Right cardiac atrium (tissue), 5 donors: ENCODE measurements around the gene RSPRY1. TPM values are rescaled to one million over a fixed set of nuclear protein-coding genes. Genes with fewer than 3 reads are reported as not detected.
"Not testable (repeated sequence)": the region's sequence is repeated elsewhere in the genome, so short reads cannot be mapped to it uniquely, and the experiment has no call there.

Source experiments
- ATAC-seq, 2 donors: fragments of 200-7000 bp; cut with Tn5 transposase; one replicate each; pipeline versions ENCODE4 v1.8.0 to v1.9.1; 2020; ENCODE audit warnings: moderate library complexity in 2 of 2, mild to moderate bottlenecking in 1 of 2
- DNase-seq, 3 donors: peaks; one replicate each; pipeline ENCODE4 v3.0.0-alpha.2; 2020
- H3K27ac ChIP-seq: one replicate; pipeline ENCODE4 v1.5.1; 2013; ENCODE audit warnings: mild to moderate bottlenecking, low read length, control low read depth, moderate library complexity
- H3K27me3 ChIP-seq: one replicate; pipeline ENCODE4 v1.6.1; 2013; ENCODE audit not compliant: control insufficient read depth, insufficient read depth
- H3K4me1 ChIP-seq: one replicate; pipeline ENCODE4 v1.6.1; 2013; ENCODE audit warnings: low read length; ENCODE audit not compliant: control insufficient read depth, insufficient read depth
- H3K4me3 ChIP-seq: one replicate; pipeline ENCODE4 v1.5.1; 2013; ENCODE audit warnings: low read length, control low read depth
- H3K9me3 ChIP-seq: one replicate; pipeline ENCODE4 v1.6.1; 2013; ENCODE audit warnings: low read length; ENCODE audit not compliant: control insufficient read depth
- WGBS: extraction: QIAGEN DNeasy Blood & Tissue Kit; methylation state at CpG from one replicate; pipeline ENCODE4 v1.1.7; 2013; 5-methylcytosine and 5-hydroxymethylcytosine counted together
- intact Hi-C, 4 donors: fragments of 100-400 bp; cut with DNase I; formaldehyde crosslinking; loops; one replicate each; pipeline versions ENCODE4 v1.11.0 to v1.14.0; 2022 to 2023
- polyA plus RNA-seq: library from polyadenylated mRNA; stranded (reverse); fragments of 200-250 nt; gene quantifications from one replicate; pipeline ENCODE4 v1.2.3, GENCODE V29; 2013
- total RNA-seq, 4 donors: library from RNA; stranded (reverse); fragmentation: NEBNext Ultra II Directional; extraction: Animal tissue kit (Norgen Biotek cat#: 25700); gene quantifications; one replicate each; pipeline ENCODE4 v1.2.1, GENCODE V29; 2021
- donor health status: healthy with polysubstance abuse.
- donor health status: DM: no; HTN: yes; CAD: no.
- donor health status: DM: no; HTN: no; CAD: no.
- donor health status: DM: no; HTN: yes; CAD: no; lungs with severe emphysema.
- donor health status: DM: yes; HTN: yes; CAD: no.

RSPRY1 gene
- total and polyA plus RNA-seq, 5 donors: 7.3 to 21.1 (median 15.5) TPM

DNA sequence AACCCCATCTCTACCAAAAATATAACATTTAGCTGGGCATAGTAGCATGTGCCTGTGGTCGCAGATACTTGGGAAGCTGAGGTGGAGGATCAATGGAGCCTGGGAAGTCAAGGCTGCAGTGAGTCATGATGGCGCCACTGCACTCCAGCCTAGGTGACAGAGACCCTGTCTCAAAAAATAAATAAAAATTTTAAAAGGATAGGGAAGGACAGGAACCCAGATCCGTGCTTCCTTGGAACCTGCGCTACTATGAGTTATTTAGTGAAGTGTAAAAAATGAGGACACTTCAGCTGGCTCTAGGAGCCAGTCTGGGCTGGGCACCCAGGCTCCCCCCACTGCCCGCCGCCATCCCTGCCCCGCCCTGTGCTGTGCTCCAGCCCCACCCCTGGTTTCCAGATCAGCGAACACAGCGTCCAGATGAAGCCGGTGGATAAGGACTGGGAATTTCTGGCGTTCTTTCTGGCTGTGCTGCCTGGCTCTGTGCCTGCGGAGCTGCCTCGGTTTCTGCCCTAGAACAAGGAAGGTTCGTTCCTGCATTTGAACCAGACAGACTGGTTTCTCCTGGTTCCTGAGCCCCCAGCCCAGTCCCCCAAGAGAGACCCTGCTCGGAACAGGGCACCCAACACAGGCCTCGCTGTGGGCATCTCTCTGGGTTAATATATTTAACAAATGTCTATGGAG is 79.9 kb downstream of the RSPRY1 start:
- DNase-seq: peak; percentile 85 to 93 (median 92)
- Histone ChIP-seq H3K4me3 (no peak overlapping the region), H3K4me1 (peaks cover 3% of the 10 kb centered on the region), H3K27ac (peak overlapping the region; percentile 94), H3K9me3 (no peaks in the 10 kb centered on the region), H3K27me3 (no peaks in the 10 kb centered on the region)
- peak; percentile 92 to 93 for ATAC-seq
- intact Hi-C loops: no loop called here
- WGBS: 34% methylated on average over 16 of the region's 16 CpGs

DNA sequence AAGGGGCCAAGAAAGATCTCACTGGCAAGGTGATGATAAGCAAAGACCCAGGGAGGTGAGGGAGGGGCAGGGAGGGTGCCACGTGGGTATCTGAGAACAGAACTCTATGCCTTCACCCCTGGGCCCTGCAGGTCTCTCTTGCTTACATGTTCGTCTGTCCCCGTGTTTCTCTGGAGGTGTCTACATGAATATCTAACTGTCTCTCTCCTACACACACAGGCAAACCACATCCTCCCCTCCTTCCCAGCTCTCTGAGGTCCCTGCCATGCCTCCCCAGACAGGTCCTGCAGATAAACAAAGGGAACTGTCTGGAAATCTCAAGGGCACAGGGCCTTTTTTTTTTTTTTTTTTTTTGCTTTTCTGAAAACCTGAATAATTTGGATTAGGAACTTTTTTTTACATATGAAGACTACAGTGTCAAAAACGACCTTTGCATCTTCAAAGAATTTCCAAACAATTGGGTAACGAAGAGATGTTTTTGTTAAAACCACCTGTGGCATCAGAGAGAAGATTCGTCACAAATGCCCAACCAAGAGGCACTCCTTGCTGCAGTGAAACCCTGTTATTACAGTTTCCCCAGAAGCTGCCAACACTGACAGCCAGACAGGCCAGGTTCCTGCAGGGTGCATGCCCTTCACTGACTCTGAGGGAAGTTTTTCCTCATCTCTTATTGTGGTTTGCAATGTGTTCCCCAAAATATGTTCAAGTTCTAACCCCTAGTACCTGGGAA is 80.6 kb downstream of the RSPRY1 start:
- intact Hi-C loops: no loop called here
- DNase-seq: no peak
- H3K27ac ChIP-seq: peak overlapping the region; percentile 94
- no peak for ATAC-seq
- H3K9me3 ChIP-seq: no peaks in the 10 kb centered on the region
- peaks cover 3% of the 10 kb centered on the region for H3K4me1 ChIP-seq
- no peak overlapping the region for H3K4me3 ChIP-seq
- H3K27me3 ChIP-seq: no peaks in the 10 kb centered on the region
- 50% methylated on average over 6 of the region's 6 CpGs for WGBS

DNA sequence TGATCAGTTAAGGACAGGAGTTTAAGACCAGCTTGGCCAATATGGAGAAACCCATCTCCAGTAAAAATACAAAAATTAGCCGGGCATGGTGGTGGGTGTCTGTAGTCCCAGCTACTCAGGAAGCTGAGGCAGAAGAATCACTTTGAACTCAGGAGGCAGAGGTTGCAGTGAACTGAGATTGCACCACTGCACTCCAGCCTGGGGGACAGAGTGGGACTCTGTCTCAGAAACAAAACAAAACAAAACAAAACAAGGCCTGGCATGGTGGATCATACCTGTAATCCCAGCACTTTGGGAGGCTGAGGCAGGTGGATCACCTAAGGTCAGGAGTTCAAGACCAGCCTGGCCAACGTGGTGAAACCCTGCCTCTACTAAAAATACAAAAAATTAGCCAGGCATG is 81.2 kb downstream of the RSPRY1 start:
- DNase-seq, ATAC-seq, H3K27me3 ChIP-seq, H3K9me3 ChIP-seq, H3K27ac ChIP-seq, intact Hi-C loops, H3K4me1 ChIP-seq, H3K4me3 ChIP-seq: not testable (repeated sequence)
- WGBS: 63% methylated on average over 2 of the region's 2 CpGs

- Histone ChIP-seq H3K4me3 (no peak overlapping the region), H3K9me3 (no peaks in the 10 kb centered on the region), H3K4me1 (peaks cover 3% of the 10 kb centered on the region), H3K27ac (peak overlapping the region; percentile 78), H3K27me3 (no peaks in the 10 kb centered on the region)
- DNase-seq: peak; percentile 80 to 89 (median 86)
- WGBS: 45% methylated on average over 14 of the region's 14 CpGs
- intact Hi-C loops: no loop called here
- ATAC-seq: peak; percentile 81 to 86
These were observed 83.0 kb downstream of the RSPRY1 start for GRCh38 chr16:57268804-57269800.

DNA sequence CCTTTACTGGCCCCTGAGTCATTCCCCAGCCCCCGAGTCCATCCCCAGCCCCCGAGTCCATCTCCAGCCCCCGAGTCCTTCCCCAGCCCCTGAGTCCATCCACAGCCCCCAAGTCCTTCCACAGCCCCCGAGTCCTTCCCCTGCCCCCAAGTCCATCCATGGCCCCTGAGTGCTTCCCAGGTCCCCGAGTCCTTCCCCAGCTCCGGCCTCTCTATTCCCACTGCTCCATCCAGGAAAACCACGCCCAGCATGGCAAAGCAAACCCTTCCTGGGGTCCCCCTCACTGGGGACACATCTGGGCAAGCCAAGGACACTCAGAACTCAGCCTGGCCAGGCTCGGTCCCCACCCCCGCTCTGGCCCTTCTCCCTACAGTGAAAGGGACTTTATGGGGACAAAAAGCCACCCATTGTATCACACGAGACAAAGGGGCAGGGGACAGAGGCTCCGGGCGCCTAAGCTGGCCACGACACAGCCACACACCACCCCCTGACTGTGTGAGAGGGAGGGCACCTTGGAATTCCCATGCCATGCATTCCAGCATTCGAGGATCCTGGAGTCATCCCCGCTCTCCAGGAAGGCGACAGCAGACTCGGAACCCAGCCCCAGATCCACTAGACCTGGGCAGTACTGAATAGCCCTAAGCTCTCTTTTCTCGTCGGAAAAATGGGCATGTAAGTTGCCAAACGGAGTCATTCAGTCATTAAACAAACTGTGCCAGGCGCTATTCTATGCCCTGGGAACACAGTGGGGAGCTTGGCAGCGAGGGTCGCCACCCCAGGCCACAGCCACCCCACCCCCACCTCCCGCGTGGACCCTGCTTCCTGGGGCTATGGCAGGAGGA is 84.3 kb downstream of the RSPRY1 start:
- DNase-seq (no peak), ATAC-seq (no peak)
- peaks cover 3% of the 10 kb centered on the region for H3K4me1 ChIP-seq
- 74% methylated on average over 25 of the region's 25 CpGs for WGBS
- H3K9me3 ChIP-seq: no peaks in the 10 kb centered on the region
- H3K4me3 ChIP-seq: no peak overlapping the region
- no peaks in the 10 kb centered on the region for H3K27me3 ChIP-seq
- no peak overlapping the region for H3K27ac ChIP-seq
- intact Hi-C loops: no loop called here

DNA sequence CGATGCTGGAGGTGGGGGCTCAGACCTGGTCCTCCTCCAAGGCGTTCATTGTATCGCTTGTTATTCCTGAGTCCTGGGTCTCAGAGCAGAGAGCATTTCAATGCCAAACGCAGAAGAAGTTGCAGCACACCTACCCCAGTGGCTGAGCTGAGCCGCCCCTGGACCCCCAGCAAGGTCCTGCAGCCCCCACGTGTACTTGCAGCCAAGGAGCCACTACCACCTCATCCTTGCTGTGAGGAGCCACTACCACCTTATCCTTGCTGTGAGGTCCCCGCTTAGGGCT is 84.9 kb downstream of the RSPRY1 start:
- H3K27ac ChIP-seq: no peak overlapping the region
- no peaks in the 10 kb centered on the region for H3K27me3 ChIP-seq
- no peaks in the 10 kb centered on the region for H3K9me3 ChIP-seq
- H3K4me1 ChIP-seq: peaks cover 3% of the 10 kb centered on the region
- intact Hi-C loops: no loop called here
- 85% methylated on average over 7 of the region's 7 CpGs for WGBS
- H3K4me3 ChIP-seq: no peak overlapping the region
- DNase-seq (no peak), ATAC-seq (no peak)

DNA sequence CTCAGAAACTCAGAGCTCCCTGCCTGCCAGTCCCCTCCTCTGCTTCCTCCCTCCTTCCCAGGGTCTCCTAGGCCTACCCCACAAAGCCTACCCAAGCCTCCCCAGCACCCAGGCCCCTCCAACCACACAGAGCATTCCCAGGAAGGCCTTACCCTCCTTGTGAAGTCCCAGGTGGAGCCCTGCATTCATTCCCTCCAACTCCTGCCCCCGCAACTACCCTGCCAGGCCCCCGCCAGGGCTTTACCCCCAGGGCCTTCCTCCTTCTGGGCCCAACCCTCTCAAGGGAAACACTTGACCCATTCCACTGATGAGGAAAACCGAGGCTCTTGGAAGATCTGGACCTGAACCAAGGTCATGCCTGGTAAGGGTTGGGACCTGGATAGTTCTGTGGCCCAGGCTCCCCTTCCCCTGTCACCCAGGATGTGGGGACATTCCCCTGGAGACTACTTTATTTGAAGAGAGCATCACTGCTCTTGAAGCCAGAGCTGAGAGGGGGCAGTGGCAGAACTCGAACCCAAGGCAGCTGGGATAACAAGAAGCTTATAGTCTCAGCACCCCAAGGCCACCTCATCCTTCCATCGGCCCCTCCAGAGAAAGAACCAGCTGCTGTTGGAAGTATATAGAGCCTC is 85.9 kb downstream of the RSPRY1 start:
- no peaks in the 10 kb centered on the region for H3K27me3 ChIP-seq
- ATAC-seq: no peak
- no peak overlapping the region for H3K27ac ChIP-seq
- no peak for DNase-seq
- peaks cover 3% of the 10 kb centered on the region for H3K4me1 ChIP-seq
- intact Hi-C loops: no loop called here
- no peaks in the 10 kb centered on the region for H3K9me3 ChIP-seq
- 82% methylated on average over 5 of the region's 5 CpGs for WGBS
- H3K4me3 ChIP-seq: no peak overlapping the region

DNA sequence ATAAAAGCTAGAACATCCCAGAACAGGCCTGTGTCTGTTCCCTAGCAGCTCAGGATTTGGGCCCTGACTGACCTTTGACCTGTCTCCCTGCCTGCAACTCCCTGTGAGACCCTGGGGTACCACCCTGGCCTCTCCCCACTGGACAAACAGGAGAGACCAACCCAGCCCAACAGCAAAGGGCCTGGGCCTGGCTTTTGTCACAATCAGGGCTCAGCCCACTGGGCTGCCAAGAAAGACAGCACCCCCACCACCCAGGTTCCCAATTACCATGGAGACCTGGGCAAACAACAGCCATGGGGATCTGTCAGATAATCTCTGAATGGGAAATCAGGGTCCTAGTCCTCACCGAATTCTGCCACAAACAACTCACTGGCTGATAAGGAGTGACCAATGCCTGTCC is 87.2 kb downstream of the RSPRY1 start:
- Histone ChIP-seq H3K4me1 (peaks cover 3% of the 10 kb centered on the region), H3K9me3 (no peaks in the 10 kb centered on the region), H3K4me3 (no peak overlapping the region), H3K27ac (no peak overlapping the region), H3K27me3 (no peaks in the 10 kb centered on the region)
- intact Hi-C loops: no loop called here
- DNase-seq (peak in 2 of 3 donors; percentile 51 to 62), ATAC-seq (peak in 1 of 2 donors; percentile 40)
- 39% methylated on average over 1 of the region's 1 CpG for WGBS

DNA sequence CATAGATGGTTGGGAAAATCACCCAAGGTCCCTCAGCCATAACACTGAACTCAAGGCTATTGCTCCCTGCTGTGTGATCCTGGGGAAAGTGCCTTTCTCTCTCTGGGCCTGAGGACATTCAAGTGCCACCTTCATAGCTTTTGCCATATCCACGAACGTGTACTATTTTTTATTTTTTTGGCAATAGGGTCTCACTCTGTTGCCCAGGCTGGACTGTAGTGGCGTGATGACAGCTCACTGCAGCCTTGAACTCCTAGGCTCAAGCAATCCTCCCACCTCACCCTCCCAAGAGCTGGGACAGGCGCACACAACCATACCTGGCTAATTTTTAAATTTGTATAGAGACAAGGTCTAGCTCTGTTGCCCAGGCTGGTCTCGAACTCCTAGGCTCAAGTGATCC is 87.7 kb downstream of the RSPRY1 start:
- 85% methylated on average over 5 of the region's 5 CpGs for WGBS
- intact Hi-C loops: no loop called here
- H3K4me1 ChIP-seq: peaks cover 3% of the 10 kb centered on the region

DNA sequence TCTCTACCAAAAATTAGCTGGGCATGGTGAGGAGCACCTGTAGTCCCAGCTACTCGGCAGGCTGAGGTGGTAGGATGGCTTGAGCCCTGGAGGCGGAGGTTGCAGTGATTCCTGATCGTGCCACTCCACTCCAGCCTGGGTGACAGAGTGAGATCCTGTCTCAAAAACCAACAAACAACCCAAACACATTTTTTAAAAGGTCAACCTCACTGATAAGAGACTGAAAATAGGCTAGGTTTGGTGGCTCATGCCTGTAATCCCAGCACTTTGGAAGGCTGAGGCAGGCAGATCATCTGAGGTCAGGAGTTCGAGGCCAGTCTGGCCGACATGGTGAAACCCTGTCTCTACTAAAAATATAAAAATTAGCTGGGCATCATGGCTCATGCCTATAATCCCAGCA is 89.8 kb downstream of the RSPRY1 start:
- H3K27ac ChIP-seq, ATAC-seq, H3K27me3 ChIP-seq, intact Hi-C loops, H3K9me3 ChIP-seq, H3K4me1 ChIP-seq, DNase-seq, H3K4me3 ChIP-seq: not testable (repeated sequence)
- 76% methylated on average over 5 of the region's 5 CpGs for WGBS

More for the DNA sequence above, 87.7 kb downstream of the RSPRY1 start:
- Histone ChIP-seq H3K9me3 (no peaks in the 10 kb centered on the region), H3K4me3 (no peak overlapping the region), H3K27me3 (no peaks in the 10 kb centered on the region), H3K27ac (no peak overlapping the region)
- ATAC-seq: no peak
- no peak for DNase-seq
